ENCODE results near the gene PPCDC.
A peak's percentile ranks its signal among the peaks of the same experiment; 100 is the strongest.

Gene PPCDC

DNA sequence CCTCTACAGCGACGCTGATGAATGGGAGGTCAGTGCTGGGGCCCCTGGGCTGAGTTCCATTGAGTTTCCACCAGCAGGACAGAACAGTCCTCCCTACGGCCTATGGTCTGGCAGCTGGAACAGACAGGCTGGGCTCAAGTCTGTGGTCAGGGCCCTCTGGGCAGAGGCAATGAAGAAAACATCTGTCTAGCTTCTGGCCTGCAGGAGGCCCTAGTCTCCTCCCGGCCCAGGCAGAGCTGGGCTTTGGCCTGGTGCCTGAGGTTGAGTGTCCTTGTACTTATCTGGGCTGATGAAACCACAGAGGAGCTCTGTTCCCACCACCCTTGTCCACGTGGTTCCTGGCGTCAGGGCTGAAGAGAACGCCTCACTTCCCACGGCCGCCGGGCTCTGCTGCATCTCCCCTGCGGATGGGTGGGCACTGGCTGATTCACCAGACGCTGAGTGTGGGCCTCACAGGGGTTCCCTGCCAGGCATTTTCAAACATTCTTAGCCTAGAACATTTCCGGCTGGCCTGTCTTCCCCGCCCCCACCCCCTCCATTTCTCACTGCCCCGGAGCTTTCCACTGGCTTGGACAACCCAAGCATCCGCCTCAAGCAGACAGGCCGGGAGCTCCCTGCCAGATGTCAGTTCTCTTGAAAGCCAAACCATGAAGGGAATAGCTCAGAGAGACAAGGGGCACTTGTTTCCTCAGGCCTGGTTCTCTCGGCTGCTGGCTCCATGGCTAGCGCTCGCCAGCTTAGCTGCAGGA lies 20.3 kb downstream of the PPCDC start:
- TF ChIP-seq, protein P1, sequence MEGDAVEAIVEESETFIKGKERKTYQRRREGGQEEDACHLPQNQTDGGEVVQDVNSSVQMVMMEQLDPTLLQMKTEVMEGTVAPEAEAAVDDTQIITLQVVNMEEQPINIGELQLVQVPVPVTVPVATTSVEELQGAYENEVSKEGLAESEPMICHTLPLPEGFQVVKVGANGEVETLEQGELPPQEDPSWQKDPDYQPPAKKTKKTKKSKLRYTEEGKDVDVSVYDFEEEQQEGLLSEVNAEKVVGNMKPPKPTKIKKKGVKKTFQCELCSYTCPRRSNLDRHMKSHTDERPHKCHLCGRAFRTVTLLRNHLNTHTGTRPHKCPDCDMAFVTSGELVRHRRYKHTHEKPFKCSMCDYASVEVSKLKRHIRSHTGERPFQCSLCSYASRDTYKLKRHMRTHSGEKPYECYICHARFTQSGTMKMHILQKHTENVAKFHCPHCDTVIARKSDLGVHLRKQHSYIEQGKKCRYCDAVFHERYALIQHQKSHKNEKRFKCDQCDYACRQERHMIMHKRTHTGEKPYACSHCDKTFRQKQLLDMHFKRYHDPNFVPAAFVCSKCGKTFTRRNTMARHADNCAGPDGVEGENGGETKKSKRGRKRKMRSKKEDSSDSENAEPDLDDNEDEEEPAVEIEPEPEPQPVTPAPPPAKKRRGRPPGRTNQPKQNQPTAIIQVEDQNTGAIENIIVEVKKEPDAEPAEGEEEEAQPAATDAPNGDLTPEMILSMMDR (IDR thresholded peaks at IDR 0.05; ENCODE audit: borderline replicate concordance, insufficient read depth, low read depth, low read length), result peak; percentile 20; the same call in 1 of the 2 replicates
- peak overlapping the region; percentile 17 for H3K4me3 ChIP-seq (ENCODE audit: low read depth, low read length)

DNA sequence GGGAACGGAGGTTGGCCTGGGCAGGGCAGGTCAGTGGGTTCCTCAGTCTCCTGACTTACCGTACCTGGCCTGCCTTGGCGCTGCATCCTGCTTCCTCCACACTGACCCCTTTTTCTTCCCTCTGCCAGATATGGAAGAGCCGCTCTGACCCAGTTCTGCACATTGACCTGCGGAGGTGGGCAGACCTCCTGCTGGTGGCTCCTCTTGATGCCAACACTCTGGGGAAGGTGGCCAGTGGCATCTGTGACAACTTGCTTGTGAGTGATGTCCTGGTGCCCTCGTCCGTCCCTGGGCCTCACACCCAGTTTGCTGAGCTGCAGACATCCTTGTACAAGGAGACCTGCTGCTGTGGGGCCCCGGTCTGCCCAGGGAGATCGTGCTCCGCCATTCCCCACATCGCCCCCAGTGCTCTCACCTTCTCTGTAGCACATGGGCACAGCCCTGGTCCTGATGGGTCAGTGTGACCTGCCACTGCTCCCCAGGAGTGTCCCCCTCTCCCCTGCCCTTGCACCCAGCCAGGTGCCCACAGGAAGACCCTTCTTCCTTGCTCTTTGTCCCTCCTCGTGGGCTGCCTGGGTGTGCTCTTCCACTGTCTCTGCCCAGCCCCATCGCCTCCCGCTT lies 21.0 kb downstream of the PPCDC start:
- TF ChIP-seq, protein P1 (IDR thresholded peaks at IDR 0.05; ENCODE audit: borderline replicate concordance, insufficient read depth, low read depth, low read length), result no peak
- peak overlapping the region; percentile 17 for H3K4me3 ChIP-seq (ENCODE audit: low read depth, low read length)

DNA sequence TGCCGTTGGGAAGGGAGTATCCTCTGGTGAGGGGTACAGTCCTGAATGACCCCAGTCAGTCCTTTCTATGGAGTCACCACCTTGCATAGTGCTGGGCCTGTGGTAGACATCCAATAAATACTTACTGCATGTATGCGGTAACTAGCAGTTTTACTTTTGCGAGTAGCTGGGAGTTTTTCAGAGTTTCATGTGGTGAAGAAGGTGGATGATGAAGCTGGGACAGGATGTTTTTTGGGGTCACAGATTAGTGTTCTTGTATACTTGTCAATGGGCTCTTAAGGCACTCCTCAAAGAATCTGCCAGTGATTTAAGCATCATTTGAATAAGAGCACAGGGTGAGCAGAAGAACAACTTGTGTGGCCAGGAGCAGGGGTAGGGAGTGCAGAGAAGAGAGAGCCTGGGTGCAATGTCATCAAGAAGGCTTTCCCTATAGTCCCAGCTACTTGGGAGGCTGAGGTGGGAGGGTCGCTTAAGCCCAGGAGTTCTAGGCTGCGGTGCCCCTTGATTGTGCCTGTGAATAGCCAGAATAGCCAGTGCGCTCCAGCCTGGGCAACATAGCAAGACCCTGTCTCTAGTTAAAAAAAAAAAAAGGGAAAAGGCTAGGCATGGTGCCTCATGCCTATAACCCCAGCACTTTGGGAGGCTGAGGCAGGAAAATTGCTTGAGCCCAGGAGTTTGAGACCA lies 22.1 kb downstream of the PPCDC start:
- TF ChIP-seq, protein P1 (IDR thresholded peaks at IDR 0.05; ENCODE audit: borderline replicate concordance, insufficient read depth, low read depth, low read length), result no peak
- H3K4me3 ChIP-seq (ENCODE audit: low read depth, low read length), result no peak overlapping the region

DNA sequence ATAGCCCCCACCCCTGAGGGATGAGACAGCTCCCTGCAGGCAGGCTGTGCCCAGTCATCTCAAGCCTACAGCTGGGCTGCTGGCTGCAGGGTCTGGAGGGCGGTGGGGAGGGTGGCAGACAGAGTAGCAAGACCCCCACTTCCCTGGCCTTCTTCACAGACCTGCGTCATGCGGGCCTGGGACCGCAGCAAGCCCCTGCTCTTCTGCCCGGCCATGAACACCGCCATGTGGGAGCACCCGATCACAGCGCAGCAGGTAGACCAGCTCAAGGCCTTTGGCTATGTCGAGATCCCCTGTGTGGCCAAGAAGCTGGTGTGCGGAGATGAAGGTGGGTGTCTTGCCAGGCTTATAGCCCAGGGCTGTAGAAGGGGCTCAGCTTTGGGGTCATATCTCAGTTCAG lies 25.0 kb downstream of the PPCDC start:
- H3K4me3 ChIP-seq (ENCODE audit: low read depth, low read length), result no peak overlapping the region
- TF ChIP-seq, protein P1 (IDR thresholded peaks at IDR 0.05; ENCODE audit: borderline replicate concordance, insufficient read depth, low read depth, low read length), result no peak

DNA sequence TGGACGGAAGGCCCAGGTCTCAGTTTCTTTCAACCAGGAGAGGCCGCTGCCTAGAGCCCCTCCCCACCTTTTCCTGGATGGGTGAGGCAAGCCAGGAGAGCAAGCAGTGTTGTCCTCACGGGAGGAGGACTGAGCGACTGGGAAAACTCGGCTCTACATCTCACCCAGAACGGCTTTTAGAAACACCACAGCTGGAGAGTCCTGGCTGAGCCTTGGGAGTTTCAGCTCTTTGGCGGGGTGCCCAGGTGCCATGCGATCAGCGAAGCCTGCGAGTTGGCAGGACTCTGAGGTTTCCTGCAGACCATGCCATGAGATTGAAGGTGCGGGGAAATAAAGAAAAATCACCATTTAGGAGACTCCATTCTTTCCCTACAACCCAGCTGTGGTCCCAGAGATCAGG lies 26.0 kb downstream of the PPCDC start:
- TF ChIP-seq, protein P1 (IDR thresholded peaks at IDR 0.05; ENCODE audit: borderline replicate concordance, insufficient read depth, low read depth, low read length), result no peak
- H3K4me3 ChIP-seq (ENCODE audit: low read depth, low read length), result no peak overlapping the region

DNA sequence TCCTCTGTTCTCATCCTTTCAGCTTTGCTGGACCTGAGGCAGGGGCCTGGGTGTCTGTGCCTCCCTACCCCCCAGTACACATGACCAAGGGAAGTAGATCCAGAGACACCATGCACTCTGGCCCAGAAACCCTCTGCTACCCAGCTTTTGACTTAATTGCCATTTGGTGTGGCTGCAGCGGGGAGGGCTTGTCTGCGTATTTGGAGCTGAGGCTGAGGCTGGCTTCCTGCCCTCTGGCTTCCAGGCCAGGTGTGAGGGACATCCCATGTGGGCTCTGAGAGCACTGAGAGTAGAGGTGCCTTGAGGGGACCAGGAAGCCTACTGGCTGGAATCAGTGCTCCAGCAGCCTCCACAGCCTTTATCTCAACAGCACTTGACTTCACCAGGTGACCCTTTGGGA lies 26.9 kb downstream of the PPCDC start:
- TF ChIP-seq, protein P1 (IDR thresholded peaks at IDR 0.05; ENCODE audit: borderline replicate concordance, insufficient read depth, low read depth, low read length), result no peak
- H3K4me3 ChIP-seq (ENCODE audit: low read depth, low read length), result no peak overlapping the region

Data from GM12875 (cell line).